Stimulated activated naive CD8-positive, alpha-beta T cell treated with anti-CD3 and anti-CD28 coated beads, Interleukin-15, Interleukin-2, amounts not matched to agents 100 U/mL and 50 U/mL, for 24 hours (primary cell): ENCODE data around the gene CNOT4.

Source experiments
- ATAC-seq: fragments of 150-1000 bp; cut with Tn5 transposase; one replicate; pipeline ENCODE4 v1.10.0; 2021
- DNase-seq: peaks from one replicate; pipeline ENCODE4 v3.0.0; 2021

Gene CNOT4

DNA sequence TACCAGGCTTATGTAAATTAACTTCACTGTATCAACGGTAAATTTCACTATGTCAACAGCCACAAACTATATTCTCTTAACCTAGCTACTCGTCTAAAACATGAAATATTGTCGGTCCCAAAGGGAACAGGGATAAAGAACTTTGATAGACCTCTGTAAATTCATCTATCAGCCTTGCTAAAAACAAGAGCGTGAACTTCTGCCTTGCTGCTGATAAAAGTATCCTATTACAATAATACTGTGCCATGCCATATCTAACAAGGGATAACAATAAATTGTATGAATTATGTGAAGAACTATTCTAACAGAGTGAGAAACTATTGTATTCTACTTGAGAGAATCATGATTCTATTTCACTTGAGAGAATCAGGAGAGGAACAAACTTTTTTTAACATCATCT lies 117.2 kb downstream of the CNOT4 start:
- DNase-seq, result no peak
- ATAC-seq, result no peak

DNA sequence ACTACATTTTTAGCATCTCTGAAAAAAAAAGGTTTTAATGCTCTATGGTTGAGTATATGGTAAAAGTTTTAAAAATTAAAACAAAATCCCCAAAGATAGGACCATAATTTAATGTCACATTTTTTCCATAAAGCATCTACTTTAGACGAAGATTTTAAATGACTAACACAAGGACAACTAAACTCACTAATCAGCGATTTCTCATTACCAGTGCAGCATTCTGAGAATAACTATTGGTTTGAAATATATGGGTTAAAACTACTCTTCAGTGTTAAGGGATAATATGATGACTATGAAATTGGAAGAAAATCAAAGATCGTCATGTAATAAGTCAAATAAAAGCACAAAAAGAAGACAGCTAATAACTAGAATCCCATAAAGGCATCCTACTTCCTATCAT lies 118.4 kb downstream of the CNOT4 start:
- no peak for DNase-seq
- ATAC-seq, result no peak

DNA sequence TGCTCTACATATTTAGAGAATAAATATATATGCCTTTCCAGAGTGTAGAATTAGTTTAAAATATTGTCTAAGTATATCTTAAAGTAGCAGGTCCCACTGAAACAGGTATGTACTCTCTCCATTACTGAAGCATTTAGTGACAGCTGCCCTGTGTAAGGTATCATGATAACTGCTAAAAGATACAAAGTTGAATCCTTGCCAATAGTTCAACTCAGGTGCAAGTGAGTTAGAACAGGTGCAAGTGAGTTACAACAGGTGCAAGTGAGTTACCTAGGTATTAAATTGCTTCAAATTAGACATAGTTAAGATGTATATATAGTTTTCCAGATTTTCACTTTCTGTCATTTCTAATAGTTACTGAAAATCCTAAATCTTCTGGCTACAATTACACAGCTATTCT lies 119.1 kb downstream of the CNOT4 start:
- DNase-seq (no peak), ATAC-seq (no peak)

DNA sequence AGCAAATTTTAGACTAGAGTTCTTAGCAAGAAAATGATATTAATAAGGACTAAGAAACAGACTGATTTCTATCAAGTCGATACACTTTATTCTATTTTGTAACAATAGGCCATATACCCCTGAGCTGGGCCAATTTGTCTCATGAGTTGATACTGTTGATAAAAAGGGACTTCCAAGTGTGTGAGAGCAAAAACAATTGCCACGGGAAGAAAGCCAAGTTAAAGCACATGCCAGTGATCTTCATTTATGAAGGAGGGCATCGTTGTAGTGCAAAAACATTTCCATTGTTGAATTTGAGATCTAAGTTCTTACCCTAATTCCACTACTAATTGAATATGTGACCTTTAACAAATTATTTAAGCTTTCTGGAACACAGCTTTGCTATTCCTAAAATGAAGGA lies 119.9 kb downstream of the CNOT4 start:
- DNase-seq (no peak), ATAC-seq (no peak)

DNA sequence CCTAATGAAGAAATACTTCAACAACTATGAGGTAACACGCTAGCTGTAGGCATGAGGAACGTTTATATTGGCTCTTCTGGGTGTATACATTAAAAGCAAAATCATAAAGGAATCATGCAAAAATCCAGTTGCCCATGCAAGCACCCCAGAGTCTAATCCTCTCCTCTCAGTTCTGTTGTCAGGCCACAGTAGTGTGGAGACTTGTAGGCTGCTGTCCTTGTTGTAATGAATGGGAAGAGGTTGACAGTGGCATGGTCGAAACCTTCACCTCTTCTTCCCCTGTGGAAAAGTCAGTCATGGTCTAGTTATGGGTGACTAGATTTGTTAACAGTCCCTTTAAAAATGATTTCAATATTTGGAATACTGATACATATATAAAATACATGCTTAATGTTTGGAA lies 121.3 kb downstream of the CNOT4 start:
- no peak for ATAC-seq
- no peak for DNase-seq

DNA sequence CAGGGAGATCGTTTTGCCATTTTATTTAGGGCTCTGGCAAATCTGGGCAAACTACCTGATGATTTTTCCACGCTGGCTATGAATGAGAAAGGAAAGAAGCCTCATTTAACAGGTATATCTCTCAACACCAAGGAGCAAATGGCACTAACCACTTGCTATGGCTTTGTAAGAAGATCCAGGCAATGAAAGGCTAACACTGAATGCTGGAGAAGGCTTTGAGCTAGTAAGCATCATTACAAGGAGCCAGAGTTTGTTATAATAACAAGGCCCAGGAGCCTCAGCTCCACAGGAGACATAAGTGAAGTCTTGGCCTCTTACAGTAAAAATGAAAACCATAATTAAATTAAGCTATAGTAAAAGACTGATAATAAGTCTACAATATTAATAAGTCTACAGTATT lies 123.1 kb downstream of the CNOT4 start:
- DNase-seq (no peak), ATAC-seq (no peak)

DNA sequence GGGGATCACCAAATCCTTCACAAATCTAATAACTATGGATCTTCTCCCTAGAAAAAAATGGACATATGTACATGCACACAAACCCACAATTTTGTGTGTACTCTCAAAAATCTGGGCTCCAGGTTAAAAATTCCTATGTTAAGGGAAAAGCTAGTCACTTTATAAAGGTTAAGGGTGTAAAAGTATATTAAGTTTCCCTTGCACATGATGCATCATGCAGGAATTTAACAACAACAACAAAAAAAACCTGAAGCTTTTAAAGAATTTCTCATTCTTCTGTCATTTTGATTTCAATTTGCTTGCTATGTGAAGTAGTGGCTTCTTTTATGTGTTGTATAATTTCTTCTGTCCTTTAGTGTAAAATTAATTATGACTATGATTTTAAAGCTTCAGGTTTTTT lies 123.7 kb downstream of the CNOT4 start:
- DNase-seq (no peak), ATAC-seq (no peak)

DNA sequence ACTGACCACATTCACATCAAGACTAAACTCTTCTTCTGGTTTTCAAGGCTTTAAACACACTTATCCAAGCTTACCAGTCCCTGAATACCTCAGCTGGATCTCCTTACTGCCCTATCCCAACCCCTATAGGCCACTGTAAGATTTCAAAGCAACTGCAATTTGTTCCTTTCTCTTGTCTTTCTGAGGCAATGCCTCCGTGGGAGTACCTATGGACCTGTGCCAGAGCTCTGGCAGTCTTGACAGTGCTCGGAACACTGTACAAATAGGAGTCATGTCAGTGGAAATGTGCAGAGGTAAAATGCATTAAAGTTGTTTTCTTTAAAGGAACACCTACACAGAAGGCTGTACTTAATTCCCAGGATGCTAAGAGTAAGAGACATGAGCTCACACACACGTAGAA lies 124.7 kb downstream of the CNOT4 start:
- DNase-seq (no peak), ATAC-seq (no peak)

DNA sequence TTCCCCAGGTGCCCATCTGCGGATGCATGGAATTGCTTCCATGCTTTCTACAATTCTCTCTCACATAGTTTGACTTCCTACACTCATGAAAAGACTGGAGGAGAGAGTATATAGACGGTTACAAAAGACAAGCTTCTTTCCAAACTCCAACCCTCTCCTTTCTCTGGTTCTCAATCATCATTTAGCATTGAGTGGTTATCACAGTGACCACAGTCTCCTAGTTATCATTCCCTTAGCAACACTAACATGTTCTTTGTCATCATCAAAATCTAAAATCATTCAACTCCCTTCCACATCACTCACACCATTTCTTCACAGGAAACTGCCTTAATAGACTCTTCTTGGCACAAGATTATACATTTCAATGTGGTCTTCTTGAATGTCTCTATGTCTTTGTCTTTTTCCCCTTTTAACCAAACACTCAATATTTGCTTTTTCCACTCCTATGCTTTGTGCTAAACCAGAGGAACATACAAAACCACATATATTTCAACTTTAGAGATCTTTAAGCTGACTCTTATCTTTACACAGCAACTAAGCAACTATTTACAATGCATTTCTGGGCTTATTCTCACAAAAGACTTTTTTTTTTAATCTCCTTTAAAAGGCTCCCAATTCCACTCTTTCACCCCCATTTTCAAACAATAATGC lies 126.3 kb downstream of the CNOT4 start:
- DNase-seq (no peak), ATAC-seq (peak; percentile 66)

DNA sequence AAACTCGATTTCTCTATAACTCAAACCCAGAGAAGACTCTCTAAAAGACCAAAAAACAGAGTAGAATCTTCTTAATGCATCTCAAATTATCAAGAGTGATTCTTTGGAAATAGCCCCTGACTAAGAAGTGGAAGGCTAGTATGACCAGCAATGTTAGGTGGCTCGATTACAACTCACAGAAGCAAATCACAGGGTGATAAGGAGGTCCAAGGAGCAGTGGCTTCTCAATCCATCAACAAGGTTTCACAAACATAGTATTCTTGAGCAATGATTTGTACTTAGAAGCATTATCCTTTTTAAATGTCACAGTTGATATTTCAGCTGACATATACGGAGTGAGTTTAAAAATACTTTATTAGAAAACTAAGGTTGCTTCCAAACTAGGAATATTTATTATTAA lies 127.7 kb downstream of the CNOT4 start:
- DNase-seq, result no peak
- no peak for ATAC-seq

DNA sequence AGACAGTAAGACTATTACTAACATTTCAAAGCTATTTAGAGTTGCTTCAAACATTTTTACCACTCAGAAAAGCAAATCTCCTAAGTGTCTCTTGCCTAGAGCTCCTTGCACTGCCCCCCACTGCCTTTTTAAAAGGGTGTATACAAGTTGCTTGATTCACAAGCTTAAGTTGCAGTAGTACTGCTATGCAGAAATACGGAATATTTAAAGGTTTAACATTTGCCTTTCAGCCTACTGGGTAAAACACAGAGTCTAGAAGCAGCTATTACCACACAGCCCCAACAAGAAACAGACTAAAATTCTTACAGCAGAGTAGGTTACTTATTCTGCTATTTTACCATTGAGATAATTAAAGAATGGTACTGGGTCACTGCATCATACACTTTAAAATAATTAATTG lies 128.5 kb downstream of the CNOT4 start:
- DNase-seq (no peak), ATAC-seq (no peak)

DNA sequence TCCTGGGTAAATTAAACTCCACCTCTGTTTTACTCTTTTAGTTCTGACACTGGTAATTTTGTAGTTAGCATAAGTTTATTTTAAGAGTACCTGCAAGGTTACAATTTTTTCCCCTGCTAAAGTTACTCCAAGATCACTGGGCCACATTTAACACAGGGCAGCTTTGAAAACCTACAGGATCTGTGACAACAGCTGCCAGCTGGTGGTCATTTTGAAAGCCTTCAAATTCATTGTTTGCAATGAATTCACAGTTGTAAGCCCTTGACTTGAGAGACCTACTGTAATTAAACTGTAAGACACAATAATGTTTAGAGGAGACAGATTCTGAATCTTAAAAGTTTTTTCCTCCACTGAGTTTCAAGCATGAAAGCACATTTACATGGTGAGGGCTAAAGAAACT lies 129.6 kb downstream of the CNOT4 start:
- no peak for ATAC-seq
- DNase-seq, result no peak

DNA sequence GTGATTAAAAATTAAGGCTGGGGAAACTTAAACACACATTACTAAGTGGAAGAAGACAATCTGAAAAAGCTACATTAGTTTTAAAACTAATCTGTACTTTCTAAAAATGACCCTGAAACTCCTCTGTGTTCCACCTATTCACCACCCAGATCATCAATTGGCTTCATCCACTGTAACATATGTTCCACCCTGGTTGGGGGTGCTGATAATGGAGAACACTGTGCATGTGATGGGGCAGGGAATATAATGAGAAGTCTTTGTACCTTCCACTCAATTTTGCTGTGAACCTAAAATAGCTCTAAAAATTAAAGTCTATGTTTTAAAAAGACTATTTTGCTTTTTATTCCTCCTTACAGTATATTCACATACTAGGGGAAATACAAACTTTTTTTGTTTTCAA lies 132.7 kb downstream of the CNOT4 start:
- ATAC-seq, result no peak

DNA sequence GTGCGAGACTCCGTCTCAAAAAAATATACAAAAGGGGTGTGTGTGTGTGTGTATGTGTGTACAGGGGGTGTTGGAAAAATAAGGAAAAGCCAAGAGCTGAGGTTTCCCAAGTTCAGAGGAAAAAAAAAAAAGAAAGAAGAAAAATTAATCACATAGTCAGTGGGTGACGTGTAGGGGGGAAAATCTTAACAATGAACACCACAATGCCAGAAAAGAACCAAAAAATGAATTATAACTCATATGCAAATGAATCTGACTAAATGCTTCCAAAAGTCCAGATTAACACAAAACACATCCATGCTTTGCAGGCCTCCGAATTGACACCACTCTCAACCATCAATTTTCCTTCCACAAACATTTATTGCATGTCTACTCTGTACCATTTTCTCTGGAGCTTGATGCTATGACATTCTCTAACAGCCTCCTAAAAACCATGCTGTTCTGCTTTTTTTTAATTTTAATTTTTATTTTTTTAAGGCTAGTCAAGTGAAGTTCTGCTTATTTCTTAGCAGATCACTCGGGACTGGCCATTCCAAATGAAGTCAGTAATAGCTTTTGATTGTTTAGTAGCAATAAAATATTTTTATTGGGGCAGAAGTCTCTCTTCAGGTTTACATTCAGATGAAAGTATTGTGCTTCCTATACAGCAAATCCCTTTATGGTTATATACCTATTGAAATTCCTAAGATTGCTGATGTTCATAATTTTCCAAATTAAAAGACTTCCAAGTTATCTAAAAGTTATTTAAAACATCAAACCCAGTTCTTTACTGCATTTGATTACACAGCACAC lies 133.8 kb downstream of the CNOT4 start:
- ATAC-seq (peak; percentile 71), DNase-seq (no peak)

More for the DNA sequence above, 132.7 kb downstream of the CNOT4 start:
- DNase-seq, result no peak

DNA sequence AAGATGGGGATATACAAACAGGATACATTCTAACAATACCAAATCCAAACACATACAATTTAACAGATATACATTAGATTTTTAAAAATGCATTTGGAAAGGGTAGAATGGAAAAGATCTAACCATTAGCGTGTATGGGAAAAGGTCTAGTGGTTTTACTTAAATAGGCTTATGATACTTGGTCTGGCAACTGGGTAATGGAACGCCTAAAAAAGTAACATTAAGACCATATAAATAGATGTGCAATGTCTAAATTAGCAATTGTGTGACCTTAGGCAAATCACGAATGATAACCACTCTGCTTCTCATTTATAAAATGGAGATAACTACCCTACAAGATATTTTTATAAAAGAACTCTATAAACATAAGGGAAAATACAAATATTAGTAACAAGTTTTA lies 135.2 kb downstream of the CNOT4 start:
- no peak for ATAC-seq
- DNase-seq, result no peak

DNA sequence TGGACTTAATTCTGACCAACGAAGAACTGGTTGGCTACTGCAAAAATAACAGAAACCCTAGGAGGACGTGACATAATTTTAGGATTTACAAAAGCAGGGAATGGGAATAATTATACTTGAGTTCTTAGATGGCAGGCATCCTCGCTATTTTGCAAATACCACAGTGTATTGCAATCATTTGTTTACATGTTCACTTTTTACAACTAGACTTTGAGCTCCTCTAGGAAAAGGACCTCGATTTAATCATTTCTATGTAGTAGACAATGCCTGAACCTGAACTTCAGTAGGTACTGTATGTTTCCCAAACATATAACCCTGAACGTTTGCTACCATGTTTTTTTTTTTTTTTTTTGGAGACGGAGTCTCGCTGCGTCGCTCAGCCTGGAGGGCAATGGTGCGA lies 137.7 kb downstream of the CNOT4 start:
- DNase-seq, result no peak
- no peak for ATAC-seq

DNA sequence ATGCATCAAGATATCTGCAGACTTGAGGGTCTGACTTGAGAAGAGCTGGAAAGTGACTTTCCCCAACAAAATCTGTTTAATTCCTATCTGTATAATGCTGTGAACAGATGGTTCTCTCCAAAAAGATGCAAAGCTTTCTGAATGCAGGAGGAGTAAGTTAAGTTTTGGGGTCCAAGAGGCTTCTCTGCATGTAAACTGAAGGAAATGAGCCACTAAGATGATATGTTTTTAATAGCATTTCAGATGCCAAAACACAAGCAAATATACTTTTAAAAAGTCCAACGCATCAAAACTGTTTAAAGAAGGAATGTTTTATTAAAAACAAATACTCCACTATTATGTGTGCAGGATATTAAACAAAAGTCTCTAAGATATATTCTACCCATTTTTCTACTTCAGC lies 139.2 kb downstream of the CNOT4 start:
- ATAC-seq (no peak), DNase-seq (no peak)

DNA sequence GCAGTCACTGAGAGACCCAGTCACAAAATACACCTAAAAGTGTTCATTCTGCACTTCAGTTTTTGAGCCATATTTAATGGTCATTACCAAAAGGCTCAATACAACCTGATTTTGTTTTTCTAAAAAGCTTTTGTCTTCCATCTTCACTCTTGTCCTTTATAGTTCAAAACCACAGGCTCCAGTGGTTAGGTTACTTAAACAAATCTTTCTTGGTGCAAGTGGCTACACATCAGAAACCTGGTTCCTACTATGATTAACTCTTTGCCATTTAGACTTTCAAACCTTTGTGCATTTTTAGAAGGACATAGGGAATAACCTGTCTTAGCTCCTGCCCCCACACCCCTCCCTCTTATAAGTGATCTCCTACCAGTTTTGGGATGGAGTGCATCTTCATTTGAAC lies 140.5 kb downstream of the CNOT4 start:
- ATAC-seq, result peak; percentile 40
- no peak for DNase-seq

DNA sequence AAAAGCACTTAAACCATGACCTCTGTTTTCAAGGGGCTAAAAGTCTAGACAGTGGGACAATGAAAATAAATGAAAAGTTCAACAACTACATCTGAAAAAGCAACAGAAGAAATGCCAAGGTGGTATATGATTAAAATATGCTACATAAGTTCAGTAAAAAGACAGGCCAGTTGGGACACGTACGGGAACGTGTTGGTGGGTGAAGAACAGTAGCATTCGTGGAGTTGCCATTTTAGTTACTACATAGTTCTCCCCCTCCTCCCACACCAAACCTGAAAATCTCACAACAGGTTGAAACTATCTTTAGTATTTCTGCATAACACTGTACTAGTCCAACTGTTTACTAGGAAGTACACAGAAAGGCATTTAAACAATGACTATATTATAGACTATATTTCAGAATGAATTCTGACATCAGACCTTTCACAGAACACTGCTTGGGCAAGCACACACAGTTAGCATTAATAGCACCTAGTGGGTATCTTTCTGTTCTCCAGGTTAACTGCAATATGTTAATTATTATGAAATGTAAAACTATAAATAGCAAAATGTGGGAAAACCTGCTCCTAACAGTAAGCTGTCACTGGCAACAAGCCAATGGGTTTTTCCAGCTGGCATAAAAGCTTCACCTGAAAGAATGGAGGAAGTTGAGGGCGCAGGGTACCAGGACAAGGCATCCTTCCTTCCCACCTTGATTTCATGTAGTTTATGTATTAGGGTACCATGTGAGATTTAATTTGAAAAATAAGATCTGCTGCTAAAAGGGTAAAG lies 141.3 kb downstream of the CNOT4 start:
- DNase-seq, result no peak
- no peak for ATAC-seq

DNA sequence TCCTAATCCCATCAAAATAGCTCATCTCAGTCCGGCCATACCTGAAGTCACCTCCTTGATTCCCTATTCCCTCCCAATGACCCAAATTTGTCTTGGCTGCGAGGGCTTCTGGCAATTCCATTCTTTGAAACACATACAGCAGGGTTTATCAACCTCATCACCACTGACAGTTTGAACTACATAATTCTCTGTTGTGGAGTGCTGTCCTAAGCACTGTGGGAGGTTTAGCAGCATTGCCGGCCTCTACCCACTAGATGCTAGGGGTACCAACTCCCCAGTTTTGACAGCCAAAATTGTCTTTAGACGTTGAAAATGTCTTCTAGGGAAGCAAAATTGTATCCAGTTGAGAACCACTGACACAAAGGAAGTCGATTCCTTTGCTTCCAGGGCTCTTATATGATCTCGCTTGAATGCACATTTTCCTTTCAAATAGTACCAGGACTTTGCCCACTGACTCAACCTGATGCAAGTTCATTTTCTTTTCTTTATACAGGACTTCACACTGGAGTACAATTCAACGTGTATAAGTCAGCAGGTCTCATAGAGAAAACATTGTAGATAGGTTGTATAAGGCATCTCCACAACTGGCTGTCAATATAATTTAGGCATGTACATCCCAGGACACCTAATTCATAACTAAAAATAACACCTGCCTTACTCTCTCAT lies 142.9 kb downstream of the CNOT4 start:
- ATAC-seq (no peak), DNase-seq (no peak)

DNA sequence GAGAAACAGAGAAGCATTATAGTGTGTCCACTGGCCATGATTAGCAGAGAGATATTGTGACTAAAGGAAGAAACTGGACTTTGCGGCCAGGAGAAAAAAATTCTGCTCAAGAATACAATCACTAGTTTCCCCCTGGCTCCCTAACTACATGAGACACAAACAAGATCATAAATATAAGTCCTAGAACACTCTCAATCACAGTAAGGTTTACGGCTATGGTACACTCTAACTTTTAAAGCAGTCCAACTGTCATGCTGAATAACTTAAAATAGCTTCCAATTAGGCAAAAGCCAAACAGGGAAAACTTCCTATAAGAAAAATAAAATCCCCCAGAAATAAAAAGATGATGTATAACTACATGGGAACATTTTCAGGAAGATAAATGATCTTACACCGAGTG lies 144.2 kb downstream of the CNOT4 start:
- DNase-seq (no peak), ATAC-seq (no peak)

DNA sequence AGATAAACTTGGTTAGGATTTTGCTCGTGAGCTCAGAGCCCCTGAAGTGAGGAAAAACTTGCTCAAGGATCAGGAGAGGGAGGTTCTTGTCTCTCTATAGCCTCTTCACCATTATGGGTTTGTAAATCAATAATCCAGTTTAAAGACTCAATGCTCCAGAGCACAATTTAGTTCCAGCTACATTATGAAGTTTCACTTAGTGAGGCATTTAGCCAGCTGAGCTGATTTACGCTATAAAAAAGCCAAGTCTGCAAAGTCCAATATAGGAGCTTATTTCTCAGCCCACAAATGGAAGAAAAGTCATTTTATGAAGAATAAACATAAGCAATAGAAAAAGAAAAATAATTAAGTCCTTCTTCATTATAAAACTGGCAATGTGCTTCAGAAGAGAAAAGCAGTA lies 145.7 kb downstream of the CNOT4 start:
- no peak for ATAC-seq
- DNase-seq, result no peak

DNA sequence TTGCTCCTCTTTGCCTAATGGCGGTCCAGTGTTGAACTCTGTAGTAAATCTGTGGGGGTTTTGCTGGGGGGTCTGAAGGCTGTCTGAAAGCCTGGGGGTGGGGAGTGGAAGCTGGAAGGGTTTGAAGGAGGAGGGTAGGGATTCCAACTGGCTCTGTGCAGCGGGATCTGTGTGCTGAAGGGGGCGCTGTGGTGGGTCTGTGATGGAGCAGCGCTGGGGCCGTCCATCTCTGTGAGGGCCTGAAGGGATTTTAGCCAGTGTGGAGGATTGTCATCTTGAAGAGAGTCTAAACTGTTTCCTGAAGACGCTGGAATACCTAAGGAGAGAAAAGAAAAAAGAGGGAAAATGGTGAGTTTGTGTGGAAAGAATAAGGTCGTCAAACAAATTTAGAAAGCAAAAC lies 147.0 kb downstream of the CNOT4 start:
- ATAC-seq, result no peak
- DNase-seq, result no peak
